Hepatocyte (in vitro differentiated cells): ENCODE measurements around the gene WEE2. TPM values are rescaled to one million over a fixed set of nuclear protein-coding genes. Genes with fewer than 3 reads are reported as not detected.
A peak's percentile ranks its signal among the peaks of the same experiment; 100 is the strongest.

ENCODE experiments used
- DNase-seq: peaks from one replicate; pipeline ENCODE4 v3.0.0-alpha.2; 2016; ENCODE audit warnings: low spot score
- H2AFZ ChIP-seq: fragments of 200-600 bp; sonication (generic); 2 replicates; pipeline ENCODE4 v1.6.0; 2016; ENCODE audit warnings: antibody characterized with exemption, mild to moderate bottlenecking
- H3K27ac ChIP-seq: fragments of 200-600 bp; sonication (generic); 2 replicates; pipeline ENCODE4 v1.5.1; 2016; ENCODE audit warnings: mild to moderate bottlenecking
- H3K27me3 ChIP-seq: fragments of 200-600 bp; sonication (generic); 2 replicates; pipeline ENCODE4 v1.6.1; 2016
- H3K36me3 ChIP-seq: fragments of 200-600 bp; sonication (generic); replicated peaks from 2 replicates; pipeline ENCODE4 v1.5.1; 2016; ENCODE audit warnings: low read depth; ENCODE audit not compliant: insufficient read depth
- H3K4me1 ChIP-seq: fragments of 200-600 bp; sonication (generic); 2 replicates; pipeline ENCODE4 v1.5.1; 2016; ENCODE audit warnings: mild to moderate bottlenecking, moderate library complexity; ENCODE audit not compliant: insufficient read depth
- H3K4me2 ChIP-seq: fragments of 200-600 bp; sonication (generic); 2 replicates; pipeline ENCODE4 v1.6.0; 2016
- H3K4me3 ChIP-seq: fragments of 200-600 bp; sonication (generic); 2 replicates; pipeline ENCODE4 v1.5.1; 2016; ENCODE audit warnings: mild to moderate bottlenecking
- H3K79me2 ChIP-seq: fragments of 200-600 bp; sonication (generic); 2 replicates; pipeline ENCODE4 v1.6.0; 2017; ENCODE audit warnings: mild to moderate bottlenecking
- H3K9me2 ChIP-seq: fragments of 200-600 bp; sonication (generic); replicated peaks from 2 replicates; pipeline ENCODE4 v1.6.0; 2017; ENCODE audit warnings: mild to moderate bottlenecking; ENCODE audit not compliant: insufficient read depth
- H3K9me3 ChIP-seq: fragments of 200-600 bp; sonication (generic); 2 replicates; pipeline ENCODE4 v1.5.1; 2016; ENCODE audit warnings: low read depth, mild to moderate bottlenecking
- H4K20me1 ChIP-seq: fragments of 200-600 bp; sonication (generic); 2 replicates; pipeline ENCODE4 v1.6.0; 2016; ENCODE audit warnings: mild to moderate bottlenecking; ENCODE audit not compliant: insufficient read depth, poor library complexity, severe bottlenecking
- EZH2 ChIP-seq: fragments of 200-600 bp; sonication (generic); IDR thresholded peaks from 2 replicates; pipeline ENCODE4 v1.6.1; 2016; ENCODE audit warnings: antibody characterized with exemption, mild to moderate bottlenecking, borderline replicate concordance
- EZH2phosphoT487 ChIP-seq: fragments of 200-600 bp; sonication (generic); IDR thresholded peaks from one replicate; pipeline ENCODE4 v1.6.1; 2018; ENCODE audit warnings: antibody characterized with exemption, mild to moderate bottlenecking, low read depth, moderate library complexity; ENCODE audit not compliant: unreplicated experiment, severe bottlenecking
- WGBS: methylation state at CpG from one replicate; pipeline ENCODE4 v1.1.6; 2016; ENCODE audit warnings: low lambda C conversion rate; ENCODE audit errors: missing lambda C conversion rate; 5-methylcytosine and 5-hydroxymethylcytosine counted together
- polyA plus RNA-seq: library from polyadenylated mRNA; unstranded; fragments of >200 nt; fragmentation: Nextera tagmentation; extraction: Ambion mirVana; gene quantifications from 2 replicates; pipeline ENCODE4 v1.2.1, GENCODE V29; 2016
- total RNA-seq: library from RNA; depleted of rRNA; stranded (reverse); fragments of >200 nt; gene quantifications from 2 replicates; pipeline ENCODE4 v1.2.3, GENCODE V29; 2014
- TF ChIP-seq, protein P1 (sequence below): fragments of 200-600 bp; sonication (generic); IDR thresholded peaks from 2 replicates; pipeline ENCODE4 v1.5.1; 2016; ENCODE audit warnings: antibody characterized with exemption, mild to moderate bottlenecking; ENCODE audit not compliant: poor library complexity

The WEE2 gene
- total and polyA plus RNA-seq, 2 experiments from 2014 or later: 0.89 to 3.6 TPM

DNA sequence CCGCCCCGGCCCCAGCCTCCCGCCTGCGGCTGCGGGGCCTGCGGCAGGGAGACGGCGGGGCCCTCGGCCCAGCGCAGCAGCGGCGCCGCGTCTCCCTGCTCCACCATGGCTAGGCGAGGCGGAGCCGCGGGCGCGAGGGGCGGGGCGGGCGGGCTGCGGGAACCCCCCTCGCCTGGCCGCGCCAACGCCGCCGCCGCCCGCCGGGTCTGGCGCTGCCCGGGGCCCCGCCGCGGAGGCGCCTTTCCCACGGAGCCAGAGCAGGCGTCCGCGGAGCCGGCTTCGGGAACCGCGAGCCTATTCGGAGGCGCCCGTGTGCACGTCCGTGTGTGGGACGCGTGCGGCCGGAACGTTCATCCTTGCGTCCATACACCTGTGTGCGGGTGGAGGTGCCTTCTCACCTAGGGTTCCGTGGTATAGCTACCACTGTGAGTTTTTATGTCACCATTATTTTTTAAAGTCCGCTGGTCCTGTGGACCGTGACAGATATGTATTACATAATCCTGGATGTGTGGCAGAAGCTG is 6.0 kb upstream of the WEE2 start, which contains the start of gene DENND11:
TSS of gene DENND11 (minus strand) at position 120 of the 521 bp plus-strand sequence. CDS start at position 107, 13 bp downstream.
- peak within 1 kb of the TSS; percentile 97 for H3K4me2 ChIP-seq
- no peaks in the 10 kb centered on the region for H3K36me3 ChIP-seq
- 3% methylated on average over 33 of the region's 62 CpGs for WGBS
- peak within 1 kb of the TSS; percentile 87 for H3K4me3 ChIP-seq
- H3K4me1 ChIP-seq: peaks cover 32% of the 10 kb centered on the region
- peak within 1 kb of the TSS; percentile 87 for H2AFZ ChIP-seq
- no peaks in the 10 kb centered on the region for H3K9me2 ChIP-seq
- H3K9me3 ChIP-seq: no peaks in the 10 kb centered on the region
- H3K27ac ChIP-seq: peak within 1 kb of the TSS; percentile 75
- no peaks in the 10 kb centered on the region for H4K20me1 ChIP-seq
- peaks cover 35% of the 10 kb centered on the region for H3K79me2 ChIP-seq
- TF ChIP-seq EZH2 (no peak), EZH2phosphoT487 (no peak)
- TF ChIP-seq, protein P1, sequence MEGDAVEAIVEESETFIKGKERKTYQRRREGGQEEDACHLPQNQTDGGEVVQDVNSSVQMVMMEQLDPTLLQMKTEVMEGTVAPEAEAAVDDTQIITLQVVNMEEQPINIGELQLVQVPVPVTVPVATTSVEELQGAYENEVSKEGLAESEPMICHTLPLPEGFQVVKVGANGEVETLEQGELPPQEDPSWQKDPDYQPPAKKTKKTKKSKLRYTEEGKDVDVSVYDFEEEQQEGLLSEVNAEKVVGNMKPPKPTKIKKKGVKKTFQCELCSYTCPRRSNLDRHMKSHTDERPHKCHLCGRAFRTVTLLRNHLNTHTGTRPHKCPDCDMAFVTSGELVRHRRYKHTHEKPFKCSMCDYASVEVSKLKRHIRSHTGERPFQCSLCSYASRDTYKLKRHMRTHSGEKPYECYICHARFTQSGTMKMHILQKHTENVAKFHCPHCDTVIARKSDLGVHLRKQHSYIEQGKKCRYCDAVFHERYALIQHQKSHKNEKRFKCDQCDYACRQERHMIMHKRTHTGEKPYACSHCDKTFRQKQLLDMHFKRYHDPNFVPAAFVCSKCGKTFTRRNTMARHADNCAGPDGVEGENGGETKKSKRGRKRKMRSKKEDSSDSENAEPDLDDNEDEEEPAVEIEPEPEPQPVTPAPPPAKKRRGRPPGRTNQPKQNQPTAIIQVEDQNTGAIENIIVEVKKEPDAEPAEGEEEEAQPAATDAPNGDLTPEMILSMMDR: no peak
- H3K27me3 ChIP-seq: no peaks in the 10 kb centered on the region
- peak; percentile 83 for DNase-seq

DNA sequence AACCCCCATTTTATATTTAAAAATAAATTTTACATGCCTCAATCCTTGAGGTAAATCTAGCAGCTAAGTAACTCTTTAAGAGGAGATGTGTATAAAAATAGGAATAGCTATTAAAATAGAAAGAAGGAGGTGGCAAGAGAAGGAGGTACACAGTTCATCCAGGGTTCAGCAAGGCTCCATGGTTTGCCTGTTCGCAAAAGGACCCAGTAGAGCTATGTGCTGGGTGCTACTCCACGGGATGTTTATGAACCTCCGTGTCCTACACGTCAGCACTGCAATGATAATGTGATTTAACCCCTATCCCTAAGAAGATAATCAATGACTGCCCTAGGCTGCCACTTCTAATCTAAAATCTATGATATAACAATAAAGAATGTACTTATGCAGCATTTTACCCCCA is 5.3 kb upstream of the WEE2 start:
- Histone ChIP-seq H3K9me2 (no peaks in the 10 kb centered on the region), H3K4me1 (peaks cover 32% of the 10 kb centered on the region), H3K27me3 (no peaks in the 10 kb centered on the region), H3K4me2 (peak overlapping the region; percentile 97), H3K36me3 (no peaks in the 10 kb centered on the region), H4K20me1 (no peaks in the 10 kb centered on the region), H3K9me3 (no peaks in the 10 kb centered on the region), H3K4me3 (no peak overlapping the region), H3K27ac (peak overlapping the region; percentile 4), H3K79me2 (peaks cover 28% of the 10 kb centered on the region), H2AFZ (peak overlapping the region; percentile 87)
- no peak for DNase-seq
- WGBS: 53% methylated on average over 4 of the region's 4 CpGs
- TF ChIP-seq EZH2phosphoT487 (no peak), EZH2 (no peak)
- TF ChIP-seq, protein P1: no peak

DNA sequence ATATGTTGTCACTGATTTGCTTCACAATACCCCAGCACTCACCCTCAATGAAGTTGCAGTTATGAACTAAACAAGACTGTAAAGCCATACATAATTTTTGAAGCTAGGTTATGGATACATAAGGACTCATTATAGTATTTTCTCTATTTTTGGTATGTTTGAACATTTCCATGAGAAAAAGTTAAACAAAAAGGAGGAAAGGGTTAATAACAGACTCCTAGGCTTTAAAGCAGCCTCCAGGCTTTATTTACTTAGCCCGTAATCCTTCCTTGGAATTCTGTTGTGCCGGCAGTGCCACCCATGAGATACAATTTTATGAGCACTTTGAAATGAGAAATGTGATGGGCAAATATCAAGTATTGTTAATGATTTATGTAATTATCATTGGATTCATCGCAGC is 4.0 kb upstream of the WEE2 start:
- H3K9me3 ChIP-seq: no peaks in the 10 kb centered on the region
- TF ChIP-seq EZH2phosphoT487: no peak
- TF ChIP-seq, protein P1: no peak
- no peak for TF ChIP-seq EZH2
- no peaks in the 10 kb centered on the region for H3K27me3 ChIP-seq
- peak overlapping the region; percentile 48 for H3K4me2 ChIP-seq
- H3K9me2 ChIP-seq: no peaks in the 10 kb centered on the region
- H2AFZ ChIP-seq: no peak overlapping the region
- no peaks in the 10 kb centered on the region for H3K36me3 ChIP-seq
- peaks cover 32% of the 10 kb centered on the region for H3K4me1 ChIP-seq
- H3K79me2 ChIP-seq: peaks cover 15% of the 10 kb centered on the region
- H4K20me1 ChIP-seq: no peaks in the 10 kb centered on the region
- H3K27ac ChIP-seq: peak overlapping the region; percentile 18
- 26% methylated on average over 3 of the region's 3 CpGs for WGBS
- no peak overlapping the region for H3K4me3 ChIP-seq
- DNase-seq: no peak
